Anterior cingulate cortex (tissue), 58 donors: Measurements from ENCODE around the gene TEX14.

Experiments
- DNase-seq, 58 donors: peaks; one replicate each; lab custom pipeline; 2025; lab: John Stamatoyannopoulos, UW

The TEX14 gene, protein sequence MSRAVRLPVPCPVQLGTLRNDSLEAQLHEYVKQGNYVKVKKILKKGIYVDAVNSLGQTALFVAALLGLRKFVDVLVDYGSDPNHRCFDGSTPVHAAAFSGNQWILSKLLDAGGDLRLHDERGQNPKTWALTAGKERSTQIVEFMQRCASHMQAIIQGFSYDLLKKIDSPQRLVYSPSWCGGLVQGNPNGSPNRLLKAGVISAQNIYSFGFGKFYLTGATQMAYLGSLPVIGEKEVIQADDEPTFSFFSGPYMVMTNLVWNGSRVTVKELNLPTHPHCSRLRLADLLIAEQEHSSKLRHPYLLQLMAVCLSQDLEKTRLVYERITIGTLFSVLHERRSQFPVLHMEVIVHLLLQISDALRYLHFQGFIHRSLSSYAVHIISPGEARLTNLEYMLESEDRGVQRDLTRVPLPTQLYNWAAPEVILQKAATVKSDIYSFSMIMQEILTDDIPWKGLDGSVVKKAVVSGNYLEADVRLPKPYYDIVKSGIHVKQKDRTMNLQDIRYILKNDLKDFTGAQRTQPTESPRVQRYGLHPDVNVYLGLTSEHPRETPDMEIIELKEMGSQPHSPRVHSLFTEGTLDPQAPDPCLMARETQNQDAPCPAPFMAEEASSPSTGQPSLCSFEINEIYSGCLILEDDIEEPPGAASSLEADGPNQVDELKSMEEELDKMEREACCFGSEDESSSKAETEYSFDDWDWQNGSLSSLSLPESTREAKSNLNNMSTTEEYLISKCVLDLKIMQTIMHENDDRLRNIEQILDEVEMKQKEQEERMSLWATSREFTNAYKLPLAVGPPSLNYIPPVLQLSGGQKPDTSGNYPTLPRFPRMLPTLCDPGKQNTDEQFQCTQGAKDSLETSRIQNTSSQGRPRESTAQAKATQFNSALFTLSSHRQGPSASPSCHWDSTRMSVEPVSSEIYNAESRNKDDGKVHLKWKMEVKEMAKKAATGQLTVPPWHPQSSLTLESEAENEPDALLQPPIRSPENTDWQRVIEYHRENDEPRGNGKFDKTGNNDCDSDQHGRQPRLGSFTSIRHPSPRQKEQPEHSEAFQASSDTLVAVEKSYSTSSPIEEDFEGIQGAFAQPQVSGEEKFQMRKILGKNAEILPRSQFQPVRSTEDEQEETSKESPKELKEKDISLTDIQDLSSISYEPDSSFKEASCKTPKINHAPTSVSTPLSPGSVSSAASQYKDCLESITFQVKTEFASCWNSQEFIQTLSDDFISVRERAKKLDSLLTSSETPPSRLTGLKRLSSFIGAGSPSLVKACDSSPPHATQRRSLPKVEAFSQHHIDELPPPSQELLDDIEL (N-terminal part only)

DNA sequence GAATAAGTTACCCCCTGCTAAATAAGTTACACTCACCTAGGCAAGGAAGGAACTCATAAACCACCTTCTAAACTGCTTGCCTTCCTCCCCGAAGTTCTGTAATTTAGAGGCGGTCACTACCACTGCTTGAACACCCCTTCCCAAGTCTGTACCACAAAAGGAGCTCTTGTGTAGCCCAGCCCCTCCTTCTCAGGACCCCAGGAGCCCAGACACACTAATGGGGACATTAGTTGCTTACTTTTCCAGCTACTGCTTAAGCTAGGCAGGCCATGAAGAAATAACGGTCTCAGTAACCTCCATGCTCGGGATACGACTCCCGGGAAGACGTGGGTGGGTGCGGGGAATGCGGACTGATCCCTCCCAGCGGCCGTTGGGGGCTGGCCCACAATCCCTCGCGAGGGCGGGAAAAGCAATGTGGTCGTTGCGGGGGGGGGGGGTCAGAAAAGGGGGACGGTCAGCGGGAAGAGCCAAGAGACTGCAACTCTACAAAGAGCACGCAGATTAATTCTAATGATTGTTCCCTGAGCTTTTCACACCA is at the start of gene TEX14:
Gene TEX14, minus strand, starts transcription at position 345 of the 538 bp plus-strand sequence. CDS start 40,044 bp downstream, outside the sequence.
- DNase-seq: no peak

DNA sequence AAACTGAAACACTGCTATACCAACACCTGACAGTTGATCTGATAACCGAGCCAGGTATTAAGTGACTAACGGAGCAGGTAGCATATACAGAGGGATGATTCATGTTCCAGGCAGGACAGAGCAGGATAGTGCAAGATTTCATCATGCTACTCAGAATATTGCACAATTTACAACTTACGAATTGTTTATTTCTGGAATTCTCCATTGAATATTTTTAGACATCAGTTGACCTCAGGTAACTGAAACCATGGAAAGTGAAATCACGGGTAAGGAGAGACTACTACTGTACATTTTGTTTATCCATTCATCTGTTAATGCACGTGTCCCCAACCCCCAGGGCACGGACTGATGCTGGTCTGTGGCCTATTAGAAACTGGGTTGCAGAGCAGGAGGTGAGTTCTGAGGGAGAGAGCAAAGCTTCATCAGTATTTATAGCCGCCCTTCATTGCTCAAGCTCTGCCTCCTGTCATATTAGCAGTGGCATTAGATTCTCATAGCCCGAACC is 49.3 kb upstream of the TEX14 start:
- no peak for DNase-seq

DNA sequence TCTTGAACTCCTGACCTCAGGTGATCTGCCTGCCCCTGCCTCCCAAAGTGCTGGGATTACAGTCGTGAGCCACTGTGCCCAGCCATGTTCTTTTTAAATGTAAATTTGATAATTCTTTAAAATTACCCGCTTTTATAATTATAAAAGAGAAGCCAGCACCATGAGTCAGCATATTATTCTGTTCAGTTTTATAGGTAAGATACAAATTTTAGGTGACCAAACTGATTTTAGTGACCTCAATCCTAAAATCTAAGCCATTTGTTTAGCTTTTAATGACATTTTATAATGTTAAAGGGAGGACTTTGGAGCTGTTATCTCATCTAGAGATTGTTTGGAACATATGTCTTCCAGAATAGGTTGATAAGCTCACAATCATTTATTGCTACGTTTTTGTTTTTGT is 43.0 kb upstream of the TEX14 start:
- DNase-seq: no peak

DNA sequence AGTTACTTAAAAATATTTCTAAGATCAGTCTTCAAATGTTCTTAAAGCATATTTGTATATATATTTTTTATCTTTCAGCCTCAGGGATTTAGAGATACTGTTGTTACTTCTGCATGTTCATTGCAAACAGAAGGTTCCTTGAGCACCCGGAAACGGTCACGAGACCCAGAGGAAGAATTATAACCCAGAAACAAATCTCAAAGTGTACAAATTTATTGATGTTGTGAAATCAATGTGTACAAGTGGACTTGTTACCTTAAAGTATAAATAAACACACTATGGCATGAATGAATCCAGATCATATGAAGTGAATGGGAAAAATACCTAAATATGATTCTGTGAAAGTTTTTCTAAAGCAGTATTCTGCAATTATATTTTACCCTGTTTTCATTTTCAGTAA is 42.2 kb upstream of the TEX14 start:
- DNase-seq: no peak

DNA sequence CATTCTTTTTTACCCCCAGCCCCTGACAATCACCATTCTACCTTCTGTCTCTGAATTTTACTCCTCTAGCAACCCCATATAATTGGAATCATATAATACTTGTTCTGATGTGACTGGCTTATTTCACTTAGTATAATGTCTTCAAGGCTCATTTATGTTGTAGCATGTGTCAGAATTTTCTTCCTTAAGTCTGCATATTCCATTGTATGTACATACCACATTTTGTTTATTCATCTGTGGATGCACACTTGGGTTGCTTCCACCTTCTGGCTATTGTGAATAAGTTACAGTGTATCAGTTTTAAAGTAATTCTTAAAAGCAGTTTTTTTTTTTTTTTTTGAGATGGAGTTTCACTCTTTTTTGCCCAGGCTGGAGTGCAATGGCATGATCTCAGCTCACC is 39.1 kb upstream of the TEX14 start:
- no peak for DNase-seq

DNA sequence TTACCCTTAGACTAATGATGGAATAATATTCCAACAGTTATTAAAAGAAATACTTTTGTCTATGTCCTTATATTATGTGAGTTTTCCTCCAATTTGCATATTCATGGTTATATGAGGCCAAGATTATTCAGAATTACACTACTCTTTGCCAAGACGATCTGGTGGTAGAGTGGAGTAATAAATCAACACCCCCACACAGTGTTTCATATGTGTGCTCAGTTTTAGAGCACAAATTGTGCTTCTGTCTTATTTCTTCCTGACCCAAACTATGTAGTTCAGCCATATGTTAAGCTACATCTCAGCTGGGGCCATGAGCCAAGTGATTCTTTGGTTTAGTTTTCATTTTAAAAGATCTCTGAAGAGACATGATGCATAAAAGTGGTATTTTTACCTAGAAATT is 37.0 kb upstream of the TEX14 start:
- DNase-seq: peak in 4 of 58 donors; percentile 1 to 15 (median 3)

DNA sequence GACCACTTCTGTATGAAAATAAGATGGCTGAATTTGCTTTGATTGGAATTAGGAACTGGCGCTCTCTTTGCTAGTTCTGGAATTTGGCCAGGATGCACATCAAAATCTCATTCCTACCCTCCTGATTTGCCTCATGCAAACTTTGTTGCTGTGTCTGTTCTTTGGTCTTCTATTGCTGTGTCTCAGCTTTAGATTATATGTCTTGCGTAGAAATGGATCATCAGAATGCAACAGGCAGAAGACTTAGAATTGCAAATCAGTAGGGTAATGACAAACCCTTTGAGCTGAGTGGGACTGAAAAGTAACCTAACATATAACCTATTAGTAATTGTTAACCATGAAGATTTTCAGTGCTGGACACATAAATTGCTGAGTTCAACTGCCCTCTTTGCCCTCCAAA is 30.9 kb upstream of the TEX14 start:
- no peak for DNase-seq

DNA sequence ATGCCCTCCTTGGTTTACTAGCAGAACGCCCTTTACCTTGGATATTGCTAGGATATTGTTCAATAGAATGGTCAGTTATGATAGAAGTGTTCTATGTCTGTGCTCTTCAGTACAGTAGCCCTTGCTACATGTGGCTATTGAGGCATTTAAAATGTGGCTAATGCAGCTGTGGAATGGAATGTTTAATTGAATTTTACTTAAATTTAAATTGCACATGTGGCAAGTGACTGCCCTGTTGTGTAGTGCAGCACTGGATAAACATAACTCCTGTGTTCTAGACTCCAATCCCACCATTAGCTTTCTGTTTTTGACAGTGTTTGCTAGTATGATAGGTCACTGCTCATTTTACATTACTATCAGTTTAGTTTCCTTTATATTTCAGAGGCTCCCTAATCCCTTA is 30.4 kb upstream of the TEX14 start:
- DNase-seq: no peak

DNA sequence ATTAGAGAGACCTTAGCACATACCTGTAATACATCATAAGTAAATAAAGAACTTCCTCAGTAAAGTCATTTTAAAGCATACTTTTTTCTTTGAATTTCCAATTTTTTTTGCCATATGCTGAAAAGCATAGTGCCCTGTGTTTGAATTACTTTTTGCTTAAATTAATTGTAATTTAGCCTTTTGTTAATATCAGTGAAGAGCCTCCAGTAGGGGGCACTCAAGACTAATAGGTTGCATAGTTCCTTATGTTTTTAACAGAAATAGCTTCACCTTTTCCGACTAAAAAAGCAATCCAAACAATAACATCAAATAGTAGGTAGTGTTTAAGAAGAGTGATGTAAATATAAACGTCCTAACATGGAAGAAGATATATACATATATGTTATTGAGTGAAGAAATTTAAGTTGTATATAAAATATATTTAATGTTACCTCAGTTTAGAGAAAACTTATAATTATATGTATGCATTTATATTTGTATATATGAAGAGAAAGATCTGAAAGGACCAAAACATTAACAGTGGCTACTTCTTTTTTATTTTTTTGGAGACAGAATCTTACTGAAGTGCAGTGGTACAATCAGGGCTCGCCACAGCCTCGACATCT is 19.2 kb upstream of the TEX14 start:
- peak in 3 of 58 donors; percentile 2 to 8 (median 8) for DNase-seq

DNA sequence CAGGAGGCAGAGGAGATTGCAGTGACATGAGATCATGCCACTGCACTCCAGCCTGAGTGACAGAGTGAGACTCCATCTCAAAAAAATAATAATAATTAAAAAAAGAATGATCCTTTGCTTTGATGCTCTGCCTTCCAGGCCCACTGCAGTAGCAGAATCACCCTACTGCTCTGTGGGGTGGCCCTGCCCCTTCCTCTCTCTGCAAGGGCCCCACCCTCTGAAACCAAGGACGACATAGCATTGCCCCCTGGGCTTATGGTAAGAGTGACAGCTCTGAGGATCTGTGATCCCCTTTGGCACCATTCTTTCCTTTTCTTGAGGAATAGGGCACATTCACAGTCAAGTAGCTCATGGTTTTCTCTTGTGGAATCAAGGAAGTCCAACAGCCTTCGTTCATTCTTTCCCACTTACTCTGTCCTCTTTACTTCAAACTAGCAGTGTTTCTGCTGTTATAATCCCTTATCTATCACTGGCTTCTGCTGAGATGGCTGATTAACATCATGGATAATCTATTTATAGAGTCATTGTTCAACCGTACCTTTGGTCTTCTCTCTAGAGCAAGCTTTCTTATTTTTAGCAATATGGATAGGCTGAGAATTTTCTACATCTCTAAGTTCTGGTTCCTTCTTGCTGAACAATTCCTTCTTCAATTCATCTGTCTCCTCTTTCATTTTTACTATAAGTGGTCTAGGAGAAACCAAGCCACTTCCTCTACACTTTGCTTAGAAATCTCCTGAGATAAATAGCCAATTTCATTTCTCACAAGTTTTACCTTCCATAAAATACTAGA is 14.7 kb upstream of the TEX14 start:
- DNase-seq: no peak

DNA sequence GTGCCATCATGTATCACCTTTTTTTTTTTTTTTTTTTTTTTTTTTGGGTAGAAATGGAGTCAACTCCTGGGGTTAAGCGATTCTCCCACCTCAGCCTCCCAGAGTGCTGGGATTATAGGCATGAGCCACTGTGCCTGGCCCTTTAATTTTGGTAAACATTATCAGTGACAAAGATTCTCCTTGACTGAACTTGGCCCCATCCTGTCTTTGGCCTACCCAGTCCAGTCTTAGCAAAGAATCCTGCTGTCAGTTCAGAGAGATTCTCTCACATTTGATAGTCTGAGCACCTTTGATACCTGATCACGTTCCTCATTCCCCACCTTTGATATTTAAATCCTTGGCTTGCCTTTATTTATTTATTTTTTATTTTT is 12.1 kb upstream of the TEX14 start:
- DNase-seq: no peak

DNA sequence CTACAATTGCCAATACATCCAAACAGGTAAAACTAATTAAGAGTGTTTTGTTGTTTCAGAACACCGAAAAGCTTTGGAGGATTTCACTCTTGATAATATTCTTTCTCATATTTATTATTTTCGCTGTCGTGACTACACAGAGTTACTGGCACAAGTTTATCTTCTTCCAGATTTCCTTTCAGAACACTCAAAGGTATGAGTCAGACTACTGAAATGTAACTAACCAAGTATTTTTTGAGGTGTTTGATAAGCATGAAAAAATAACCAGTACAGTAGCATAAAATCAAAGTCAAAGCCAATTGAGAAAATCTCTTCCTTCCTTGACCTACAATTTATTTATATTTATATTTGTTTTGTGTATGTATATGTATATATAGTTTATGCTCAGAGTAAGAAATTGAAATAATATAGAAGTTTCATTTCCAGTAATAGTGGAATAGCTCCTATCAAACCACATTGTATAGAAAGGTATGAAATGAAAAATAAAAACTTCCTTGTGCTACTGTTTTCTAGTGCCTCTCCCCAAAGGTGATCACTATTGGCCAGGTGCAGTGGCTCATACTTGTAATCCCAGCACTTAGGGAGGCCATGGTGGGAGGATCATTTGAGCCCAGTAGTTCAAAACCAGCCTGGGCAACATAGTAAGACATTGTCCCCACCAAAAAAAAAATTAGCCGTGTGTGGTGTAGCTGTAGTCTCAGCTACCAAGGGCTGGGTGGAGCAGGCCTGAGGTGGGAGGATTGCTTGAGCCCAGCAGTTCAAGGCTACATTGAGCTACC is 11.5 kb upstream of the TEX14 start:
- no peak for DNase-seq

DNA sequence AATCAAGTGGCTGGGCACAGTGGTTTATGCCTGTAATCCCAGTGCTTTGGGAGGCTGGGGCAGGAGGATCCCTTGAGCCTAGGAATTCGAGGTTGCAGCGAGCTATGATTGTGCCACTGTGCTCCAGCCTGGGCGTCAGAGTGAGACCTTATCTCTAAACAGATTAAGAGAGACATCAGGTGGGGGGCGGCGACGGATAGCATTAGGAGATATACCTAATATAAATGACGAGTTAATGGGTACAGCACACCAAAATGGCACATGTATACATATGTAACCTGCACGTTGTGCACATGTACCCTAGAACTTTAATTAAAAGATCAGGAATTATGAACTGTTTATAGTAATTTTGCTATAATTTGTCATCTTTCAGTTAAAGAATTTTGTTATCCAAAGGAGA is 10.9 kb upstream of the TEX14 start:
- DNase-seq: peak in 1 of 58 donors; percentile 0

DNA sequence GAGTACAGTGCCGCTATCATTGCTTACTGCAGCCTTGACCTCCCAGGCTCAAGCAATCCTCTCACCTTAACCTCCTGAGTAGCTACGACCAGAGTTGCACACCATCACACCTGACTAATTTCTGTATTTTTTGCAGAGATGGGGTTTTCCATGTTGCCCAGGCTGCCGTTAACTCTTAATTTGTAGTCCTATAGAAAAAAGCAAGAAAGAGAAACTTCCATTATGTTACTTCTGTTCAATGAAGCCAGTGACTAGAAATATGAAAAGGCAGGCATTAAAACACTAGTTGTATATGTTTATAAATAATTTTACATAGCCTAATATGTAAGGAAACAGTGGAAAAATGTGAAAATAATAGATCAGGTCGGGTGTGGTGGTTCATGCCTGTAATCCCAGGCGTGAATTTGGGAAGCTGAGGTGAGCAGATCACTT is 10.2 kb upstream of the TEX14 start:
- DNase-seq: no peak

DNA sequence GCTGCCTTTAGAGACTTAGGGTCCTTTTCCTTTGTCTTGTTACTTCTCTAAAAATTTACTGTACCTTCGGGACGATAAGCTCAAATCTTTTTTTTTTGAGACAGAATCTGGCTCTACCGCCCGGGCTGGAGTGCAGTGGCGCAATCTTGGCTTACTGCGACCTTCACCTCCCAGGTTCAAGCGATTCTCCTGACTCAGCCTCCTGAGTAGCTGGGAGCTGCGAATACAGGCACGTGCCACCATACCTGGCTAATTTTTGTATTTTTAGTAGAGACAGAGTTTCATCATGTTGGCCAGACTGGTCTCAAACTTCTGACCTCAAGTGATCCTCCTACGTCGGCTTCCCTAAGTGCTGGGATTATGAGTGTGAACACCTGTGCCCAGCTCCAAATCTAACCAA is 7.9 kb upstream of the TEX14 start:
- DNase-seq: no peak

DNA sequence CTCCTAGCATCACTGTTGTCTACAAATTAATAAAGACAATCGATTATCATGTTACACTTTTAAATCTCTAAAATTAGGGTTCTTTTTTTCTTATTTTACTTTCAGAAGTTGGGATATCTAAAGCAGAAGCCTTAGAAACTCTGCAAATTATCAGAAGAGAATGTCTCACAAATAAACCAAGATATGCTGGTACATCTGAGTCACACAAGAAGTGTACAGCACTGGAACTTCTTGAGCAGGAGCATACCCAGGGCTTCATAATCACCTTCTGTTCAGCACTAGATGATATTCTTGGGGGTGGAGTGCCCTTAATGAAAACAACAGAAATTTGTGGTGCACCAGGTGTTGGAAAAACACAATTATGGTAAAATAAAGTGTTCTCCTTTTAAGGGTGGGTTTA is 3.0 kb upstream of the TEX14 start:
- DNase-seq: no peak

DNA sequence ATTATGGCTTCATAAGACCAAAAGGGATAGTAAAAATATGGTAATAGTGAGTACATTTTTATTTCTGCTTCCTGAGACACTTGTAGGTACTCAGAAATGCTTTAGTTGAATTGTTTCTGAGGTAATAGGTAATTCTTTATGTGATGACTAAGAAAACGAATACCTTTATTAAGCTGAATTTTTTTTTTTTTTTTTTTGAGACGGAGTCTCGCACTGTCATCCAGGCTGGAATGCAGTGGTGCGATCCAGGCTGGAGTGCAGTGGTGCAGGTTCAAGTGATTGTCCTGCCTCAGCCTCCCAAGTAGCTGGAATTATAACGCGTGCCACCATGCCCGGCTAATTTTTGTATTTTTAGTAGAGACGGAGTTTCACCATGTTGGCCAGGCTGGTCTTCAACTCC is 2.5 kb upstream of the TEX14 start:
- no peak for DNase-seq

DNA sequence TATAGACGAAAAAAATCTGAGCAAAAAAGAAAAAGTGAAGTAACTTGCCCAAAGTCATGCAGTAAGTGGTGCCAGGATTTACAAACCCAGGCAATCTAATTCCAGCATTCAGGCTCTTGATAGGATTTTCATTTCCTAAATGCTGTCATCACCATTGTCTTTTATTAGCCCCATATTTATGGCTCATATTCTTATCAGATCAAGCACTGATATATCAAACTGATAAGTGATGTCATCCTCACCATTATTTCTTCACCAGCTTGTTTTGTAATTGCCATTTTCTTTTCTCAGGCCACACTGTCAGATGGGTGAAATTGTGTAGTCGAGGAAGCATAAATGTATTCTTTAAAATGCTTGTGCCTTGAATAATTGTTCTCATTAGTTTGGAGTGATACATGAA is 1.9 kb upstream of the TEX14 start:
- no peak for DNase-seq
